ENCODE measurements around the gene AMN1. TPM values are rescaled to one million over a fixed set of nuclear protein-coding genes. Genes with fewer than 3 reads are reported as not detected.

The AMN1 gene
- total and polyA plus RNA-seq, 2 of the 13 experiments (the other 11 are each of a cell fraction or from before 2014, with no cell fraction given), result 7.5 to 26.5 TPM

DNA sequence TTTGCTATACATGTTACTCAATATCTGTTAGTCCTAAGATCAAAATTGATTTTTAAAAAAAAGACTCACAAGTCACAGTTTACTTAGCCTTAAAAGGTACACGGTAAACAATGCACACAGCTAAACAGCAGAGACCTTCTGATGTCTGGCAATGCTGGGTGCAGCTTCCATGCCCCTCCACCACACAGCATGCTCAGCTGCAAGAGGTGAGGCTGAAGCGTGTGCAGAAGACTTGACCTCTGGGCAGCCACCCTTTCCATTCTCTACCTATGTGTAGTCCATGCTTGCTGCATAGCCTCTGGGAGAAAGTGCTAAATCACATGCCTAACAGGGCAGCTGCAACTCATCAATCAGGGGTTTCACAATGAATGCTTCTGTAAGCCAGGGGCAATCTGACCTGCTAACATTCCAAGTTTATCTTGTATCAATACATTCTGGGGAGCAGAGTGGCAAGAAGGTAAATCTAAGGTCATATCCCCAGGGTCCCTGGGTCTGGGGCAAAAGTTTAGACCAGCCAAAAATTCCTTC, 44.5 kb upstream of the AMN1 start (continued):
- TF ChIP-seq, protein P1, sequence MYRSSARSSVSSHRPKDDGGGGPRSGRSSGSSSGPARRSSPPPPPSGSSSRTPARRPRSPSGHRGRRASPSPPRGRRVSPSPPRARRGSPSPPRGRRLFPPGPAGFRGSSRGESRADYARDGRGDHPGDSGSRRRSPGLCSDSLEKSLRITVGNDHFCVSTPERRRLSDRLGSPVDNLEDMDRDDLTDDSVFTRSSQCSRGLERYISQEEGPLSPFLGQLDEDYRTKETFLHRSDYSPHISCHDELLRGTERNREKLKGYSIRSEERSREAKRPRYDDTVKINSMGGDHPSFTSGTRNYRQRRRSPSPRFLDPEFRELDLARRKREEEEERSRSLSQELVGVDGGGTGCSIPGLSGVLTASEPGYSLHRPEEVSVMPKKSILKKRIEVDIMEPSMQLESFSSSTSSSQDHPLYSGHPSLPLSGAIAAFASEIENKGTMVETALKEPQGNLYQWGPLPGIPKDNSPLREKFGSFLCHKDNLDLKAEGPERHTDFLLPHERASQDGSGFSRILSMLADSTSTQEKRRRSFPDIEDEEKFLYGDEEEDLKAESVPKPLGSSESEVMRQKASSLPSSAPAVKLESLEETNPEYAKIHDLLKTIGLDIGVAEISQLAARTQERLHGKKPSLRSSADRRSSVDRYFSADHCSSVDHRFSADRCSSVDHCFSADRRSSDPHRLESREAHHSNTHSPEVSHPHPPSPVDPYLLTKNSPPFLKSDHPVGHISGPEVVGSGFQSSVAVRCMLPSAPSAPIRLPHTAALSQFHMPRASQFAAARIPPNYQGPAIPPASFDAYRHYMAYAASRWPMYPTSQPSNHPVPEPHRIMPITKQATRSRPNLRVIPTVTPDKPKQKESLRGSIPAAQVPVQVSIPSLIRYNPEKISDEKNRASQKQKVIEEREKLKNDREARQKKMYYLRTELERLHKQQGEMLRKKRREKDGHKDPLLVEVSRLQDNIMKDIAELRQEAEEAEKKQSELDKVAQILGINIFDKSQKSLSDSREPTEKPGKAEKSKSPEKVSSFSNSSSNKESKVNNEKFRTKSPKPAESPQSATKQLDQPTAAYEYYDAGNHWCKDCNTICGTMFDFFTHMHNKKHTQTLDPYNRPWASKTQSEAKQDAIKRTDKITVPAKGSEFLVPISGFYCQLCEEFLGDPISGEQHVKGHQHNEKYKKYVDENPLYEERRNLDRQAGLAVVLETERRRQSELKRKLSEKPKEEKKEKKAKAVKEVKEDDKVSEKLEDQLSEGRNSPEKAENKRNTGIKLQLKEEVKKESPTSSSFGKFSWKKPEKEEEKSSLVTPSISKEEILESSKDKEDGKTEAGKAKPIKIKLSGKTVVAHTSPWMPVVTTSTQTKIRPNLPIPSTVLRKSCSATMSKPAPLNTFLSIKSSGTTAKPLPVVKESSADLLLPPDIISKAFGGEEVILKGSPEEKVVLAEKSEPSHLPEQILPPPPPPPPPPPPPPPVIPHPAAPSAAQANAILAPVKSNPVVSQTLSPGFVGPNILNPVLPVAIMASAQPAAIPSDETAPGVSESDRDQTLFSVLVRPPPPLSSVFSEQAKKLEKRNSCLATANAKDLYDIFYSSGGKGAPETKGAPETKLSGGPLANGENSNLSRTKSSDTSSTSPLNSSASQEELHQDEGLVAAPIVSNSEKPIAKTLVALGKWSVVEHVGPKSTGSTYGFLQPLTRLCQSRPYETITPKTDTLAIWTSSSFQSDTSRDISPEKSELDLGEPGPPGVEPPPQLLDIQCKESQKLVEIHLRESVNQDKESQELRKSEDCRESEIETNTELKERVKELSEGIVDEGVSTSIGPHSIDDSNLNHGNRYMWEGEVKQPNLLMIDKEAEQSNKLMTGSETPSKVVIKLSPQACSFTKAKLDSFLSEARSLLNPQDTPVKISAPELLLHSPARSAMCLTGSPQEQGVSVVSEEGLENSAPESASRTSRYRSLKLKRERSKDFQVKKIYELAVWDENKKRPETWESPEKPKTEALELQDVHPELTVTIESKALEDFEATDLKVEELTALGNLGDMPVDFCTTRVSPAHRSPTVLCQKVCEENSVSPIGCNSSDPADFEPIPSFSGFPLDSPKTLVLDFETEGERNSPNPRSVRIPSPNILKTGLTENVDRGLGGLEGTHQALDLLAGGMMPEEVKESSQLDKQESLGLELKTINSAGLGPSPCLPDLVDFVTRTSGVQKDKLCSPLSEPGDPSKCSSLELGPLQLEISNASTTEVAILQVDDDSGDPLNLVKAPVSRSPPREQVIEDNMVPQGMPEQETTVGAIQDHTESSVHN (CRISPR knock-in tag; IDR thresholded peaks at IDR 0.05), result 0 out of 2 replicates have a peak, but pooled peaks have one; percentile 62
- peak; percentile 96 for TF ChIP-seq MTF1 (CRISPR knock-in tag; IDR thresholded peaks at IDR 0.05)
- TF ChIP-seq ZMYM3 (CRISPR knock-in tag; IDR thresholded peaks at IDR 0.05), result peak; percentile 94
- TF ChIP-seq ZNF790 (CRISPR knock-in tag; IDR thresholded peaks at IDR 0.05; ENCODE audit: borderline replicate concordance), result no peak
- TF ChIP-seq, protein P2, sequence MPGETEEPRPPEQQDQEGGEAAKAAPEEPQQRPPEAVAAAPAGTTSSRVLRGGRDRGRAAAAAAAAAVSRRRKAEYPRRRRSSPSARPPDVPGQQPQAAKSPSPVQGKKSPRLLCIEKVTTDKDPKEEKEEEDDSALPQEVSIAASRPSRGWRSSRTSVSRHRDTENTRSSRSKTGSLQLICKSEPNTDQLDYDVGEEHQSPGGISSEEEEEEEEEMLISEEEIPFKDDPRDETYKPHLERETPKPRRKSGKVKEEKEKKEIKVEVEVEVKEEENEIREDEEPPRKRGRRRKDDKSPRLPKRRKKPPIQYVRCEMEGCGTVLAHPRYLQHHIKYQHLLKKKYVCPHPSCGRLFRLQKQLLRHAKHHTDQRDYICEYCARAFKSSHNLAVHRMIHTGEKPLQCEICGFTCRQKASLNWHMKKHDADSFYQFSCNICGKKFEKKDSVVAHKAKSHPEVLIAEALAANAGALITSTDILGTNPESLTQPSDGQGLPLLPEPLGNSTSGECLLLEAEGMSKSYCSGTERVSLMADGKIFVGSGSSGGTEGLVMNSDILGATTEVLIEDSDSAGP (CRISPR knock-in tag; IDR thresholded peaks at IDR 0.05; ENCODE audit: borderline replicate concordance), result peak; percentile 66; the same call in 1 of the 2 replicates
- TF ChIP-seq, protein P3, sequence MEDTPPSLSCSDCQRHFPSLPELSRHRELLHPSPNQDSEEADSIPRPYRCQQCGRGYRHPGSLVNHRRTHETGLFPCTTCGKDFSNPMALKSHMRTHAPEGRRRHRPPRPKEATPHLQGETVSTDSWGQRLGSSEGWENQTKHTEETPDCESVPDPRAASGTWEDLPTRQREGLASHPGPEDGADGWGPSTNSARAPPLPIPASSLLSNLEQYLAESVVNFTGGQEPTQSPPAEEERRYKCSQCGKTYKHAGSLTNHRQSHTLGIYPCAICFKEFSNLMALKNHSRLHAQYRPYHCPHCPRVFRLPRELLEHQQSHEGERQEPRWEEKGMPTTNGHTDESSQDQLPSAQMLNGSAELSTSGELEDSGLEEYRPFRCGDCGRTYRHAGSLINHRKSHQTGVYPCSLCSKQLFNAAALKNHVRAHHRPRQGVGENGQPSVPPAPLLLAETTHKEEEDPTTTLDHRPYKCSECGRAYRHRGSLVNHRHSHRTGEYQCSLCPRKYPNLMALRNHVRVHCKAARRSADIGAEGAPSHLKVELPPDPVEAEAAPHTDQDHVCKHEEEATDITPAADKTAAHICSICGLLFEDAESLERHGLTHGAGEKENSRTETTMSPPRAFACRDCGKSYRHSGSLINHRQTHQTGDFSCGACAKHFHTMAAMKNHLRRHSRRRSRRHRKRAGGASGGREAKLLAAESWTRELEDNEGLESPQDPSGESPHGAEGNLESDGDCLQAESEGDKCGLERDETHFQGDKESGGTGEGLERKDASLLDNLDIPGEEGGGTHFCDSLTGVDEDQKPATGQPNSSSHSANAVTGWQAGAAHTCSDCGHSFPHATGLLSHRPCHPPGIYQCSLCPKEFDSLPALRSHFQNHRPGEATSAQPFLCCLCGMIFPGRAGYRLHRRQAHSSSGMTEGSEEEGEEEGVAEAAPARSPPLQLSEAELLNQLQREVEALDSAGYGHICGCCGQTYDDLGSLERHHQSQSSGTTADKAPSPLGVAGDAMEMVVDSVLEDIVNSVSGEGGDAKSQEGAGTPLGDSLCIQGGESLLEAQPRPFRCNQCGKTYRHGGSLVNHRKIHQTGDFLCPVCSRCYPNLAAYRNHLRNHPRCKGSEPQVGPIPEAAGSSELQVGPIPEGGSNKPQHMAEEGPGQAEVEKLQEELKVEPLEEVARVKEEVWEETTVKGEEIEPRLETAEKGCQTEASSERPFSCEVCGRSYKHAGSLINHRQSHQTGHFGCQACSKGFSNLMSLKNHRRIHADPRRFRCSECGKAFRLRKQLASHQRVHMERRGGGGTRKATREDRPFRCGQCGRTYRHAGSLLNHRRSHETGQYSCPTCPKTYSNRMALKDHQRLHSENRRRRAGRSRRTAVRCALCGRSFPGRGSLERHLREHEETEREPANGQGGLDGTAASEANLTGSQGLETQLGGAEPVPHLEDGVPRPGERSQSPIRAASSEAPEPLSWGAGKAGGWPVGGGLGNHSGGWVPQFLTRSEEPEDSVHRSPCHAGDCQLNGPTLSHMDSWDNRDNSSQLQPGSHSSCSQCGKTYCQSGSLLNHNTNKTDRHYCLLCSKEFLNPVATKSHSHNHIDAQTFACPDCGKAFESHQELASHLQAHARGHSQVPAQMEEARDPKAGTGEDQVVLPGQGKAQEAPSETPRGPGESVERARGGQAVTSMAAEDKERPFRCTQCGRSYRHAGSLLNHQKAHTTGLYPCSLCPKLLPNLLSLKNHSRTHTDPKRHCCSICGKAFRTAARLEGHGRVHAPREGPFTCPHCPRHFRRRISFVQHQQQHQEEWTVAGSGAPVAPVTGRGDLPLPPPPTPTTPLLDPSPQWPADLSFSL (CRISPR knock-in tag; IDR thresholded peaks at IDR 0.05), result no peak
- no peak for TF ChIP-seq ZNF225 (CRISPR knock-in tag; IDR thresholded peaks at IDR 0.05)
- TF ChIP-seq, protein P4, sequence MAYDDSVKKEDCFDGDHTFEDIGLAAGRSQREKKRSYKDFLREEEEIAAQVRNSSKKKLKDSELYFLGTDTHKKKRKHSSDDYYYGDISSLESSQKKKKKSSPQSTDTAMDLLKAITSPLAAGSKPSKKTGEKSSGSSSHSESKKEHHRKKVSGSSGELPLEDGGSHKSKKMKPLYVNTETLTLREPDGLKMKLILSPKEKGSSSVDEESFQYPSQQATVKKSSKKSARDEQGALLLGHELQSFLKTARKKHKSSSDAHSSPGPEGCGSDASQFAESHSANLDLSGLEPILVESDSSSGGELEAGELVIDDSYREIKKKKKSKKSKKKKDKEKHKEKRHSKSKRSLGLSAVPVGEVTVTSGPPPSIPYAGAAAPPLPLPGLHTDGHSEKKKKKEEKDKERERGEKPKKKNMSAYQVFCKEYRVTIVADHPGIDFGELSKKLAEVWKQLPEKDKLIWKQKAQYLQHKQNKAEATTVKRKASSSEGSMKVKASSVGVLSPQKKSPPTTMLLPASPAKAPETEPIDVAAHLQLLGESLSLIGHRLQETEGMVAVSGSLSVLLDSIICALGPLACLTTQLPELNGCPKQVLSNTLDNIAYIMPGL (CRISPR knock-in tag; IDR thresholded peaks at IDR 0.05; ENCODE audit: borderline replicate concordance in 1 of 2, low read depth in 1 of 2), result peak; percentile 18 to 53; a peak in 2 of 4 replicates
- peak; percentile 98 for TF ChIP-seq SRF (IDR thresholded peaks at IDR 0.05; ENCODE audit: low read depth, low read length)

Measured in HepG2 (cell line).